NCI-H2227 (cell line): ENCODE results near the gene MICAL3.

Experiments used
- DNase-seq: peaks from one replicate; lab custom pipeline; 2025; ENCODE audit not compliant: unreplicated experiment; lab: John Stamatoyannopoulos, UW

The MICAL3 gene

DNA sequence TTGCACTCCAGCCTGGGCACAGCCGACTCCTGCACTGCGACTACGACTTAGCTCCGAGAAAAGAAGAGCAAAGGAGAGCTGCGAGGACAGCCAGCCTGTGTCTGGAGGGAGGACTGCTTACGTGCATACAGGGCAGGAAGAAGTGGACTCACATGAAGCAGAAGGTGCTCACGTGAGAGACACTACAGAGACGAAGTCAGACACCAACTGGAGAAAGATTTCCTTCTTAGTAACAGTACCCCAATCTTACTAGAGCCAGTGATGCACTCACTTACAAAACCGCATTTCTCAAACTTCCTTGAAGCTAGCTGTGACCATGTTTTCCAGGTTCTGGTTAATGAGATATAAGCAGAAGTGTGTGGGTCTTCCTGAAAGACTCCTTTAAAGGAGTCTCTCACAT is 67.7 kb downstream of the MICAL3 start:
- DNase-seq, result no peak

DNA sequence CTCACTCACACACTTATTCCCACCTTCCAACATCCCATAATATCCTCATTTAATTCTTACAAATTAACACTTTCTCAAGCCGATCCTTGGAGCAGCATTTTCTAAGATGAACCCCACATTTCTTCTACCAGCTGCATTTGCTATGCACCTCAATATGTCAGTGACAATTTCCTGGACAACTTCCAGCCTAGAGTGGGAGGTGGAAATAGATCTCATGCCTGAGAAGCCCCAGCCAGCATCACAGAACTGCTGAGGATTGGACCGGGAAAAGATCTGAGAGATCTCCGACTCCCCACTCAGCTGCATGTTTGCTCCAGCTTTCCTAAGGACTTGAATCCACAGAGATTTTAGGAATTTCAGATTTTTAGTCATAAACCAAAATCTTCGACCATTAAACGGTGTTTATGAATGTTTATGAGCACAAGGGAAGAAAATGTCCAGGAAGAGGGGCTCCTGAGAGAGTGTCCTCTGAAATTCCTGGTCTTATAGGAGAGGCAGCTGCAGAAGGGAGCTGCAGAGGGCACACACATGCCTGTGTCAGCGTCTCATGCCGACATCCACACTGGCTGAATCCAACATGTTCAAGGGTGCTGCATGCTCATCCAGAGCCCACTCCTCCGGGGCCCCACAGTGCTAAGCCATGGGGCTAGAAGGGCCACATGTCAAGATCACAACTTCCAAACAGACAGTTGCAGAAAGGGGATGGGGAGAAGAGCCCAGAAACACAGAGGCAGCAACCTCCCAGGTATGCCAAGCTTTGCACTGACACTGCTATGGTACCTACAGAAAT is 68.6 kb downstream of the MICAL3 start:
- no peak for DNase-seq

DNA sequence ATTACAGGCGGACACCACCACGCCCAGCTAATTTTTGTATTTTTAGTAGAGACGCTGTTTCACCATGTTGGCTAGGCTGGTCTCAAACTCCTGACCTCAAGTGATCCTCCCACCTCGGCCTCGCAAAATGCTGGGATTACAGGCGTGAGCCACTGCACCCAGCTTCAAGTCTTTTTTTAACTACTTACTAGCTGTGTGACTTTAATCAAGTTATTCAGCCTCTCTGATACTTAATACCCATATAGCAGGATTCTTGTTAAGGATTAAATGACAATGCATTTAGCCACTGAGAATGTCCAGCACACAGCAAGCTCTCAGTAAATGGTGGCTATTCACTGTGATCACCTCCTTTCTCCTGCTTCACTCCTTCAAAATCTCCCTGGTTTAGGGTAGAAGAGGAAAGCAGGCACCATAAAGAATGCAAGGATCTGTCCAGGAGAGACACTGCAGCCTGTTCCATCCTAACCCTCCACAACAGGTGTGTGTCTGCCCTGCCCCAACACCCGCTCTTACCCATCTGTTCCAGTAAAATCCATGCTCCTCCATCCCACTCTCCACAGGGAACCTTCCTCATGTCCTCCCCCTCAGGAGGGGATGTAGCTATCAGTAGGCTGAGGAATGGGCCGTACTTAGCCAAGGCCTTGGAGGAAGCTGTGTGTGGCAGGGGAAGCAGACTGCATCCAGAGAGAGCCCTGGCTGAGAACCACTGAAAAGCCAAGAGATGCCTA is 69.3 kb downstream of the MICAL3 start:
- no peak for DNase-seq

DNA sequence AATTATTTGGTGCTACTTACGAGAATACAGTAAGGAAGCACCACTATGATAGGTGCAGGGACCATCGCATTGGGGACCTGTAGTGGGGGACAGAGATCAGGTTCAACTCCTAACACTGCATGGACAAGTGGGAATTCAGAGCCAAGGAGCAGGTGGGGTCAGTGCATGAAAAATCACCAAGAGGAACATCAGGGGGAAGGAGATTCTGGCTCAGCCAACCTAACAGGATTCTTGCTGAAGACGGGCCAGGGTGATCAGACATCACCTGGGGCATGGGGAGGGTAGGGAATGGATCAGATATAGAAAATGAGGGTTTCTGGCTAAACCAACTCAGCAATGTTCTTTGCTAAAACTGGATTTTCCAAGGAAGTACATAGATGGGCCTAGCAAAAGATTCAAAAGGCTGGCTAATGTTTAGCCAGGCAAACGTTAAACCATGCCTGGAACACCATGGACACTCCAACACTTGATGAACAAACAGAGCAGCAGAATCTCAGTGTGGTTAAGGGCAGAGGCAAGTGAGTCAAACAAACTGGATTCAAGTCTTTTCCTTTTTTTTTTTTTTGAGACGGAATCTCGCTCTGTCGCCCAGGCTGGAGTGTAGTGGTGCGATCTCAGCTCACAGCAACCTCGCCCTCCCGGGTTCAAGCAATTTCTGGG is 70.0 kb downstream of the MICAL3 start:
- DNase-seq, result no peak

DNA sequence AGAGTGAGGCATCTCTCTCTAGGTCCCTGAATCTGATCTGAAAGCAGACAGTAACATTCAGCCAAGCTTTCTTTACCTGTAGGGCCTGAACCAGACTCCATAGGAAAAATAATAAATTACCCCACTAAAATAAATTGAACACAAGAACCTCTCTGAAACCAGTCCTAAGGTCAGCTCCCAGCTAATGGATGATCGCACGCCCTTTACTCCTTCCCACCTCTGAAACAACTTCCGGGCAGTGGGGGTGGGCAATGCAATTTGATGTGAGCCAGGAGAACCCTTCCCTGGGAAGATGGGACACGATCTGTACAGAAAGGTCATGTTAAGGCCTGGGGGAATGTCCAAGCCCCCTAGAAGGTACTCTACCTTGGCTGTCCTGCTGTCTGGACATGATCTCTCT is 71.2 kb downstream of the MICAL3 start:
- no peak for DNase-seq

DNA sequence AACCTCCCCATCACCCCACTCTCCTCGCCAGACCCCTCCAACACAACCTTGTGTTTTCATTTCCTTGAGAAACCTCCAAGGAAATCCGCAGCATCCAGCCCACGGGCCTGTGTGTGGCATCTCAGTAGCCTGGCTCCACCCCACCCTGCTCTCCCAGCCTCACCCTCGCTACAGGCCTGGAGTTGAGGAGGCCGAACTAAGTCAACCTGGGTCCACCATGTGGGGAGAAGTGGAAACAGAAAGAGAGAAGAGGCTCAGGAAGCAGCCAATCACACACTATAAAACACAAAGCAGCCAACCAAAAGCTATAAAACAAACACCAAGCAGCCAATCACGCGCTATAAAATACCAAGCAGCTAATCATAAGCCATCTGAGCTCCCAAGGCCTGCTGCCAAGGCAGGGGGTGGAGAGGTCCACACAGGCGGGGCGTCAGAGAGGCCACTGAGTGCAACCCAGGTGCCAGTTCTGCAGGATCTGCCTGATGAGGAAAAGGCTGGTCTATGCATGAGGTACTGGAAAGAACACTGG is 72.0 kb downstream of the MICAL3 start:
- DNase-seq, result no peak

DNA sequence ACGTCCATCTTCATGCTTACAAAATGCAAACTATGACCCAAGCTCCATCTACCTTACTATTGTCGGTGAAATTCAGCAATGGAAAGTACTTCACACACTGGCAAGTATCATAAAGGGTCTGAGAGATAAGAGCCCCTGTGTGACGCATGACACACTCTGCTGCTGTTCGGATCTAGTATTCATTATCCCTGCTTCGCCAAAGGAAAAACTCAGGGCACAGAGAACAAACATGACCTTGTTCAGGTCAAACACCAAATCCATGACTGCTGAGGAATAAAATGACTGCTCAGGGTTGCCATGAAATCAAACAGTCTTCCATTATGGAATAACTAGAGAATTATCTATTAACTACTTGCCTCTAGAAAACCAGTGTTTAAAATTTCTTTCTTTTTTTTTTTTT is 73.0 kb downstream of the MICAL3 start:
- no peak for DNase-seq

DNA sequence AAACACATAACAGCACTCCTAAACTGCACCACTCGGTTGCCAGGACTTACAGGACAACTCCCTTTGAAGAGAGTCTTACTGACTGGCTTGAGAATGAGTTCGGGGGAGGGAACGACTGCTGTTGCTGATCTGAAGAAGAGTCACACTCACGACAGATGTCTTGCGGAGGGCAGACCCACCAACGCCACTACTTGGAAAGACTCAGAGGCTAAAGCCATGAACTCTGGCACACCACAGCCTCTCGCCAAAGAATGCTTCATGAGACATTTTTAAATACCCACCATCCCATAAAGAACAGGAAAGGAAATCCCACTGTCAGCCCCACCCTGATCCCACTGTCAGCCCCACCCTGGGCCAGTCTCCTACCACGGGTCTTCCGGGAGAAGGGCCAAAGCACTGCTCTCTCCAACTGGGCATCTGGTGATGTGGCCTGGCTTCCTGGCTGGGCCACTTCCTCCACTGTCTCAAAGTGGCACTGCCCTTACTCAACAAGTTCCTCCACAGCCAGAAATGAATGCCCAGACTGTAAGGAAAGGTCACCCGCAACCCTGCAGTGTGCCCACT is 73.6 kb downstream of the MICAL3 start:
- no peak for DNase-seq

DNA sequence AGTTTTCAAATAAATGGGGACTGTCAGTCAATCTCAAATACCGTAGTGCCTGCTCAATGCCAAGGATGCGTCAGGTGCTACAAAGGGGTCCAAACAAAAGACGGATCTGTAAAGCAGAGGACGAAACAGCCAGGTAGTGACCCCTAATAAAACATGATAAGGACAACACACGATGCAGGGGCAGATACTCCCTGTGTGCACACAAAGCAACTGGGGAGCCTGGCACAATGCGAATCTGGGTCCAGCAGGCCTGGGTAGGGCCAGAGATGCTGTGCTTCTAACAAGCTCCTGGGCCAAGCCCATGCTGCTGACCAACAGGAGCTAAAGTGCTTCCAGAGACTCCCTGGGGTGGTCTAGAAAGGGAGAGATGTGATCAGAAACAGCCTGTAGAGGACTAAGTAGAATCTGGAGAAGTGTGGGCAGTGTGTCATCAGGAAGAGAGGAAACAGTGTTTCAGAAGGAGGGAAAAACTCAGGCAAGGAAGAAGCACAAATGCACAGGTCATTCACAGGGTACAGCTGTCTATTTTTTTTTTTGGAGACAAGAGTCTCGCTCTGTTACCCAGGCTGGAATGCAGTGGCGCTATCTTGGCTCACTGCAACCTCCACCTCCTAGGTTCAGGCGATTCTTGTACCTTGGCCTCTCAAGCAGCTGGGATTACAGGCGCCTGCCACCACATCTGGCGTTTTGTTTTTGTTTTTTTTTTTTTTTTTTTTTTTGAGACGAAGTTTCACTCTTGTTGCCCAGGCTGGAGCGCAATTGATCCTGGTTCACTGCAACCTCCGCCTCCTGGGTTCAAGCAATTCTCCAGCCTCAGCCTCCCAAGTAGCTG is 74.5 kb downstream of the MICAL3 start:
- no peak for DNase-seq

DNA sequence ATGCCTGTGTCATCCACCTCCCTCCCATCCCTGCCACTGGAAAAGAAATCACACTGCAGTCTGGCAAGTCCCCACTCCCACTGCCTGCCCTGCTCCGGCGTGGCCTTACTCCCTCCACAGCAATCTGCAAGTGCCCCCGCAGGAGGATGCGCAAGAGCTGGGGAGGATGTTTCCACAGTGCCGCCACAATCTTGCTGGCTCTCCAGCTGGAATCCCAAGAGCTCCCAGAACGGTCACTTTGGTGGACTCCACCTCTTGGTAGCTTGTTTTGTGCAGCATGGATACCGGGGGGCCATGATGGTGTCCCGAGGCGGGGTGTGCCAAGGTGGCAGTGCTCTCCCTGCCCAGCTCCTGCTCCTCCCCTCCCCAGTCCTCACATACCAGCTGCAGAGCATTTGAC is 76.3 kb downstream of the MICAL3 start:
- DNase-seq, result no peak

DNA sequence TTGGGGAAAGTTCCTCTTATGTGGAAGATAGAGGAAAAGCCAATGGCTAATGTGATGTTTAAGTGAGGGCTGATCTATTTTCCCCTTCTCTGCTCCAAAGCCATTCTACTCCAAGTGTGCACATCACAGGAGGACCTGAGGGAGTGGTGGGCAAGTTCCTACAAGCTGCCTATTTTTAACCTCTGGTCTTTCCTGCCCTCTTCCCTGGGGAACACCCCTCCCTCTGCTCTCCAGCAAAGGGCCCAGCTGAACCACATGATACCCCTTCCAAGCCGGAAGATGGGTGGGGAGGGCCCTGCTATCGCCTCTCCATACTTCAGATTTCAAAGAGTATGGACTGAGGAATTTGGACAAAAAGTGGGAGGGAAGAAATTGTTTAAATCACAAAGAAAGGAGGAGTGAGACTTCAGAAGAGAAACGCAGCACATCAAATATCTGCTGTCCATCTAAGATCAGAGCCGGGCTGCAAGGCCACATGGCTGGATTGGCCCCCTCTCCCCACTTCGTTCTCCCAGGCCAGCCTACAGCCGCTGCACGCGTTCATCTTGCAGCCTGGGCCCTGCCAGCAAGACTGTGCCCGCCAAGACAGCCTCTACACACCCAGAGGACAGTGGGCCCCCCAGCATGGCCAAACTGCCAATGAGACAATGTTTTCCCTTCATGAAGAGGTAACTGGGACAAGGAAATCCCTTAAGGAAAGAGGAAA is 77.5 kb downstream of the MICAL3 start:
- no peak for DNase-seq

DNA sequence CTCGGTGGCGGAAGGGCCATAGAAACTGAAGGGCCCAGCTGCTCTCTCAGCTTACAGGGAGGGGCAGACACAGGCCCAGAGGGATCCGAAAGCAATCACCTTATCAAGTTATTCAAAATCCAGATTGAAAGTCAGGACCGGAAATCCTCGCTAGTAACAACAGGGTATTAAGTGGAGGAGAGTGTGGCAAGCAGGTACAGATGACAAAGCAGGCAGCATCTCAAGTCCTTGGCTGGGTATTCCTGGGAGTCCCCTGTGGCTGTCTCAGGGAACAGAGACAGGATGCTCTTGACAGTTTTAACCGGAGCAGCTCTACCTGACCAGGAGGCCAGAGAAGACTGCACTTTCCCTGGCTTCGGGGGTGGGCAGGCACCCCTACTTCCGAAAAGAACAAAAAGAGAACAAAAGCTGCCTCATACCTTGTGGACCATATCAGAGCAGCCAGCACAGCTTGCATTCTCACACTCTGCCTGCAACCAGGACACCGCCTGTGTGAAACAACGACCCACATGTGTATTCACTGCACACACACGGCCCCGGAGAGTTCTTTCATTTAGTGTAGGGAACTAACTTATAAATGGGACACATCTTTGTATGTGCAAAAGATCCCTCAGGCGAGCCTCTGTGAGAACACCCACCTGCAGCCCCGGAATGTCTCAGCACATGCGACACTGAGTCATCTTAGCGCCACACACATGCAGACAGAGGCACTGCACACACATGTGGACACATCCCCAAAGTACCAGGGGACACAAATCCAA is 78.3 kb downstream of the MICAL3 start:
- DNase-seq, result no peak

DNA sequence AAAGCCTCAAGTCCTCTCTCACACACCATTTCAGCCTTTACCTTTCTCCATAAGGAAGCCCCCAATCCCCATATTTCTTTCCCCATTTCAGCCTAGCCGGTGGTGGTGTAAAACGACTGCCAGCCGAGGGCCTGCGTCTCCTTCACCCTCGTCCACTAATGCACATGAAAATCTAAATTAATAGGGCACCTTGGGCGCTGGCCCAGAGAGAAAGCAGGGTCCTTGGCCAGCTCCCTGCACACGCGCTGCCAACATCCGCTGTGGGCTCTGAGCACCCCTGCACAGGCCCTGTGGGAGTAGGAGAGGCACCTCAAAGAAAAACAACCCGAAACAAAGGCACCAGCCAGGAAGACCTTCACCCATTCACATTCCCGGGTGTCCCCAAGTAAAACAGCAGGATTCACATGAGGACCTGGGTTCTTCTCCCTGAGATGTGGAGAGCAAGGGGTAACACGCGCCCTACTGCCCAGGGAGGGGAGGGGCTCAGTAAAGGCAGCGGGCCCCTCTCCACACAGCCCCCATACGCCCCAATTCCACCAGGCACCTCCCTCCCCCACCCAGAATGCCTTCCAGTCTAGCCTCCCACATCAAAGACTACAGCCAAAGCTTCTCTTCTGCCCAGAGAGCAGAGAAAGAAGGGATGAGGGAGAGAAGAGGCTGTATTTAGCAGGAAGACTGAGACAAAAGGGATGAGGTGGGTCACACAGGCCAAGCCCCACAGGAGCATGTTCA is 79.0 kb downstream of the MICAL3 start:
- DNase-seq, result no peak

DNA sequence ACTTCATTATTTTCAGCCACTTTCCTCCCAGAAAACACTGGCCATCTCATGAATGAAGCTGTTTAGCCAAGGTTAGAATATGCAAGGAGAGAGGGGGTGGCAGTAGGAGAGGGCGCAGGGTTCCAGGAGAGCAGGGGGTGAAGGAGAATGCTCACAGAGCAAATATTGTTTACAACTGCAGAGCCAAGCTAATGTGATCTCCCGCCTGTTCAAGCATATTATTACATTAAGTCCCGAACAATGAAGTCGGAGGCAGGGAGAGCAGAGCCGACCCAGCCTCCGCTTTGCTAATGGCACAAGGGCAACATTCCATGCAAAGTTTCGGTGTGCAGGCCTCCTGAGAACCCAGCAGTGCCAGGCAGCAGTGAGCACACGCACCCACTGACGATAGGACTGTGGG is 80.1 kb downstream of the MICAL3 start:
- peak; percentile 42 for DNase-seq

DNA sequence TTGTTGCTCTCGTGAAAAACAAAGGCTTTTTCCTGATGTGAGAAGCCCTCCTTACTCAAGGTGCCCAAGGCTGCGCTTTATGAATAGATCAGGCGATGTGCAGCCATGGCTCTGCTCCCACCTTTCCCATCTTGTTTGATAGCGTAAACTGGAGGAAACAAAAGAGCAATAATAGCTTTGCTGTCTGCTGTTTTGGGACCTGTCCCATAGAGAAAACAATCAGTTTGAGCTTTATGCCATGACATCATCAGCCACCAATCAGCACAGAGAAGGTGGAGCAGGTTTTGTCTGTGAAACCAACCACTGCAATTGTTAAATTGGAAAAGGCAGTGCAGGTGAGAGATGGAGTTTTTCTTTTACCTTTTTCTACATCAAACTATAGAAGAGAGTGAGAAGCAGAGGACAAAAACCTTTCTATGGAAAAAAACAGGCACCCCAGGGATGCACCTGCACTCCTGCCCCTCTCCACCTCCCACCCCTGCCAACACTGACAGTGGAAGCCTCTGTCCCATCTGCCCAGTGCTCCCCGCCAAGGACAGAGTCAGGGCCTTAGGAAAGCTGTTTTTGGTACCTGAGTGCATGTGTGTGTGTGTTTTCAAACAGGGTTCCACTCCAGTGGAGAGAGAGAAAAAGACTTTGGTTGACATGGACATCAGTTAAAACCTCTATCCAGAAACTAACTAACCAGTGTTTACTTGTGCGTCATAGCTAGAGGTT is 80.7 kb downstream of the MICAL3 start:
- DNase-seq, result no peak

DNA sequence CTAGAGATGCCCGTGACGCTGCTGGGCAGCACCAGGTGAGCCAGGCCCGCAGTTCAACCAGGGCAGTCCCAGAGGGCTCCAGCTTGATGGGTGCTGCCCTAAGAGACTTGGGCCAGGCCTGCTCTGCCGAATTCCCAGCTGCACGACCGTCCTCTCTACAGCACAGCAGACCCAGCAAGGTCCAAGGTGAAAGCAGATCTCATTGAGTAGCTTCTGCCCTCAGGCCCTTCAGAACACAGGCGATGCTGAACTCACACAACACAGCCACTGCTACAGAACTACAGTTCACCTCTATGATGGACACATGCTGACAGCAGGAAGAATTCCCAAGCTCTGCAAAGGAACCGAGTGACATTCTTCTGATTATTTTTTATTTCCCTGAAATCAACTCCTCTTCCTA is 81.6 kb downstream of the MICAL3 start:
- no peak for DNase-seq

DNA sequence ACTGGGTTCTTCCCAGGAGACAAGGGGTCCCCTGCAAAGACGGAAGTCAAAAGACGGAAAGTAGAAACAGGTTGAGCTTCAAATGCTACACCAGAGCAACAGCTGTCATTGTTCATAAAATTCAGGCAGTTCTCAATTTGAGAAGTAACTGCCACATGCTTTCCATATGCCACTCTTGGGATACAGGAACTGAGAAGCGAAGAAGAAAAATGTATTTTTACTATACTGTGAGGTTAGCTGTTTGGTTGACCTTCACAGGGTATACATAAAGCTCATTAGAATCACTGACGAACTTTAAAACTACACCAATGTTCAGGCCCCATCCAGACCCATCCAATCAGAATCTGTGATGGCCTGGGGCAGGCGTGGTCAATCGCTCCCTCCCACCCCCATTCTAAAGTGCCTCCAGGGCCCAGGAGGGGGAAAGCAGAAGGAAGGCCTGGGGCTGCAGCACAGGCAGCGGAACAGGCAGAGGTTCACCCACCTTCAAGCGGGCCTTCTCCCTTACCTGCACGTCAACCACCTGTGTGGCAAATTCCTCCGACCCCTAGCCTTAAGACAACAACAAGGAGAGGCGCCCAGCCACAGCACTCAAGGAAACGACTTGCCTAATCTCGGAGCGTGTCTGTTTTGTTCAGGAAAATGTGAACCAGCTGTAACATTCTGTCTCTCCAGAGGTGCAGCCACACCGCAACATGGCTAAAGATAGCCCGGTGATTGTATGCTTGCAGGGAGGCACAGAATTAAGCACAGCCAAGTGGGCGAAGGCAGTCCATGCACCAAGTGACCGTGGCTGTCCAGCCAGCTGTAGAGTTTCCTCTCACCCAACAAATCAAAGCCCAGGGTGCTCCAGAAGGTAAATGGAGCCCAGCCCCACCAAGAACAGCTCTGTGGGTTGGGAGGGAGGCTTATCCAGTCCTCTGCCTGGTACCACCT is 82.6 kb downstream of the MICAL3 start:
- no peak for DNase-seq
